ENCODE measurements around the gene C19orf38.

- TF ChIP-seq, protein P1, sequence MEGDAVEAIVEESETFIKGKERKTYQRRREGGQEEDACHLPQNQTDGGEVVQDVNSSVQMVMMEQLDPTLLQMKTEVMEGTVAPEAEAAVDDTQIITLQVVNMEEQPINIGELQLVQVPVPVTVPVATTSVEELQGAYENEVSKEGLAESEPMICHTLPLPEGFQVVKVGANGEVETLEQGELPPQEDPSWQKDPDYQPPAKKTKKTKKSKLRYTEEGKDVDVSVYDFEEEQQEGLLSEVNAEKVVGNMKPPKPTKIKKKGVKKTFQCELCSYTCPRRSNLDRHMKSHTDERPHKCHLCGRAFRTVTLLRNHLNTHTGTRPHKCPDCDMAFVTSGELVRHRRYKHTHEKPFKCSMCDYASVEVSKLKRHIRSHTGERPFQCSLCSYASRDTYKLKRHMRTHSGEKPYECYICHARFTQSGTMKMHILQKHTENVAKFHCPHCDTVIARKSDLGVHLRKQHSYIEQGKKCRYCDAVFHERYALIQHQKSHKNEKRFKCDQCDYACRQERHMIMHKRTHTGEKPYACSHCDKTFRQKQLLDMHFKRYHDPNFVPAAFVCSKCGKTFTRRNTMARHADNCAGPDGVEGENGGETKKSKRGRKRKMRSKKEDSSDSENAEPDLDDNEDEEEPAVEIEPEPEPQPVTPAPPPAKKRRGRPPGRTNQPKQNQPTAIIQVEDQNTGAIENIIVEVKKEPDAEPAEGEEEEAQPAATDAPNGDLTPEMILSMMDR (conservative IDR thresholded peaks at IDR 0.05) = no peak
- TF ChIP-seq ZFX (IDR thresholded peaks at IDR 0.05) = no peak
Measured at GRCh38 chr19:10891405-10892086, 43.3 kb downstream of the C19orf38 start.
